Fibroblast of lung (primary cell): ENCODE data around the gene C16orf82. TPM values are rescaled to one million over a fixed set of nuclear protein-coding genes. Genes with fewer than 3 reads are reported as not detected.
A peak's percentile ranks its signal among the peaks of the same experiment; 100 is the strongest.

Experiments used
- DNase-seq, 2 donors: peaks; one replicate each; pipeline versions ENCODE4 v3.0.0 to v3.0.0-alpha.2; 2010; ENCODE audit warnings: low read depth in 2 of 2
- H2AFZ ChIP-seq: 2 replicates; pipeline ENCODE4 v1.5.1; 2012; ENCODE audit warnings: low read length, control low read depth, inconsistent platforms
- H3K27ac ChIP-seq: 2 replicates; pipeline ENCODE4 v1.5.1; 2011; ENCODE audit warnings: low read length, control low read depth; ENCODE audit not compliant: insufficient read depth
- H3K27me3 ChIP-seq: 2 replicates; pipeline ENCODE4 v1.5.1; 2011; ENCODE audit warnings: mild to moderate bottlenecking, low read length; ENCODE audit not compliant: control insufficient read depth, insufficient read depth
- H3K36me3 ChIP-seq: 2 replicates; pipeline ENCODE4 v1.5.1; 2011; ENCODE audit warnings: low read length; ENCODE audit not compliant: control insufficient read depth, insufficient read depth
- H3K4me1 ChIP-seq: 2 replicates; pipeline ENCODE4 v1.5.1; 2011; ENCODE audit warnings: low read length; ENCODE audit not compliant: control insufficient read depth, insufficient read depth; ENCODE audit errors: extremely low read depth
- H3K4me2 ChIP-seq: 2 replicates; pipeline ENCODE4 v1.5.1; 2011; ENCODE audit warnings: low read length, control low read depth; ENCODE audit not compliant: insufficient read depth; ENCODE audit errors: extremely low read depth
- H3K4me3 ChIP-seq, 4 experiments: fragments of 200-600 bp in 1 of 4; sonication (generic) in 1 of 4; replicated peaks in 1 of 4; 2 replicates each; pipeline ENCODE4 v1.5.1; 2011 to 2016; ENCODE audit warnings: low read length in 4 of 4, low read depth in 3 of 4, mild to moderate bottlenecking in 3 of 4, control low read depth in 2 of 4, inconsistent platforms in 1 of 4, mixed read lengths in 1 of 4; ENCODE audit not compliant: insufficient read depth in 1 of 4; ENCODE audit errors: control extremely low read depth in 1 of 4
- H3K79me2 ChIP-seq: 2 replicates; pipeline ENCODE4 v1.5.1; 2012; ENCODE audit warnings: mild to moderate bottlenecking, low read length, inconsistent platforms; ENCODE audit not compliant: control insufficient read depth, insufficient read depth
- H3K9ac ChIP-seq: 2 replicates; pipeline ENCODE4 v1.5.1; 2011; ENCODE audit warnings: mild to moderate bottlenecking, low read length, control low read depth; ENCODE audit not compliant: insufficient read depth
- H3K9me3 ChIP-seq: 2 replicates; pipeline ENCODE4 v1.5.1; 2012; ENCODE audit warnings: low read depth, low read length; ENCODE audit not compliant: control insufficient read depth, insufficient read depth
- H4K20me1 ChIP-seq: 2 replicates; pipeline ENCODE4 v1.5.1; 2011; ENCODE audit warnings: low read length; ENCODE audit not compliant: control insufficient read depth, insufficient read depth; ENCODE audit errors: extremely low read depth
- CTCF ChIP-seq, 2 donors: IDR thresholded peaks in 1 of 2; conservative IDR thresholded peaks in 1 of 2; 1 replicate in 1 of 2; 2 replicates in 1 of 2; pipeline ENCODE4 v1.5.1; 2011 to 2012; ENCODE audit warnings: low read length in 2 of 2, control low read depth in 1 of 2, inconsistent platforms in 1 of 2, low read depth in 1 of 2, mild to moderate bottlenecking in 1 of 2
- EZH2 ChIP-seq: IDR thresholded peaks from 2 replicates; pipeline ENCODE4 v1.5.1; 2012; ENCODE audit warnings: low read length, control low read depth, mild to moderate bottlenecking; ENCODE audit errors: missing control alignments
- polyA plus RNA-seq, 2 donors: library from polyadenylated mRNA; depleted of rRNA in 1 of 2; stranded (reverse) in 1 of 2; unstranded in 1 of 2; fragments of >200 nt; gene quantifications; 2 replicates each; pipeline ENCODE4 v1.2.1, GENCODE V29; 2011 to 2012; ENCODE audit warnings: missing spikeins in 1 of 2
- total RNA-seq: library from RNA; depleted of rRNA; stranded (reverse); fragments of >200 nt; gene quantifications from 2 replicates; pipeline ENCODE4 v1.2.1, GENCODE V29; 2014

Gene C16orf82
- total and polyA plus RNA-seq, 2 donors (not counting 1 experiment from before 2014, with no cell fraction given) = not detected

GRCh38 chr16:27070776-27071175, 4.0 kb downstream of the C16orf82 start:
- Histone ChIP-seq H3K27me3 (peaks cover 3% of the 10 kb centered on the region), H3K79me2 (no peaks in the 10 kb centered on the region)
- DNase-seq = no peak

GRCh38 chr16:27073733-27074132, 7.0 kb downstream of the C16orf82 start:
- H3K4me2 ChIP-seq = no peak overlapping the region
- H3K27me3 ChIP-seq = no peaks in the 10 kb centered on the region
- no peaks in the 10 kb centered on the region for H3K79me2 ChIP-seq
- no peak overlapping the region for H3K4me3 ChIP-seq
- no peak for TF ChIP-seq CTCF (conservative IDR thresholded peaks at IDR 0.05 in 1 of 2, IDR thresholded peaks at IDR 0.05 in 1 of 2; ENCODE audit: low read depth in 1 of 2, low read length in 2 of 2)
- H4K20me1 ChIP-seq = no peaks in the 10 kb centered on the region
- no peak overlapping the region for H3K27ac ChIP-seq
- H3K9ac ChIP-seq = no peak overlapping the region
- no peaks in the 10 kb centered on the region for H3K36me3 ChIP-seq
- no peaks in the 10 kb centered on the region for H3K4me1 ChIP-seq
- H3K9me3 ChIP-seq = no peaks in the 10 kb centered on the region
- no peak overlapping the region for H2AFZ ChIP-seq
- DNase-seq = no peak

More at GRCh38 chr16:27070776-27071175, 4.0 kb downstream of the C16orf82 start:
- H4K20me1 ChIP-seq = no peaks in the 10 kb centered on the region
- H3K9ac ChIP-seq = no peak overlapping the region
- no peak overlapping the region for H3K27ac ChIP-seq
- no peak overlapping the region for H2AFZ ChIP-seq
- no peak overlapping the region for H3K4me3 ChIP-seq
- TF ChIP-seq CTCF (conservative IDR thresholded peaks at IDR 0.05 in 1 of 2, IDR thresholded peaks at IDR 0.05 in 1 of 2; ENCODE audit: low read depth in 1 of 2, low read length in 2 of 2) = no peak
- no peak for TF ChIP-seq EZH2
- no peaks in the 10 kb centered on the region for H3K9me3 ChIP-seq
- no peaks in the 10 kb centered on the region for H3K4me1 ChIP-seq
- H3K36me3 ChIP-seq = no peaks in the 10 kb centered on the region
- H3K4me2 ChIP-seq = no peak overlapping the region

- no peak for DNase-seq
Measured at GRCh38 chr16:27080895-27081294, 14.2 kb downstream of the C16orf82 start.

More at GRCh38 chr16:27080895-27081294, 14.2 kb downstream of the C16orf82 start:
- H3K9me3 ChIP-seq = no peaks in the 10 kb centered on the region
- no peaks in the 10 kb centered on the region for H3K36me3 ChIP-seq
- H2AFZ ChIP-seq = no peak overlapping the region
- no peak overlapping the region for H3K9ac ChIP-seq
- no peaks in the 10 kb centered on the region for H4K20me1 ChIP-seq
- H3K79me2 ChIP-seq = no peaks in the 10 kb centered on the region
- TF ChIP-seq EZH2 = no peak
- TF ChIP-seq CTCF (conservative IDR thresholded peaks at IDR 0.05 in 1 of 2, IDR thresholded peaks at IDR 0.05 in 1 of 2; ENCODE audit: low read depth in 1 of 2, low read length in 2 of 2) = peak; percentile 35 to 39
- H3K4me2 ChIP-seq = no peak overlapping the region
- H3K27me3 ChIP-seq = no peaks in the 10 kb centered on the region
- H3K4me3 ChIP-seq = no peak overlapping the region
- no peaks in the 10 kb centered on the region for H3K4me1 ChIP-seq
- H3K27ac ChIP-seq = no peak overlapping the region
